GM10248 (cell line): Measurements from ENCODE around the gene IDI2.

Source experiments
- CTCF ChIA-PET: fragments of 300-600 bp; sonication (Branson Sonifier 250); formaldehyde crosslinking; extraction: SDS; loops from one replicate; lab custom pipeline; 2021; ENCODE audit warnings: antibody characterized with exemption; lab: Yijun Ruan, JAX
- POLR2A ChIA-PET: fragments of 350-650 bp; sonication (Branson Sonifier 250); formaldehyde crosslinking; extraction: SDS; loops from one replicate; lab custom pipeline; 2020; ENCODE audit warnings: antibody characterized with exemption; lab: Yijun Ruan, JAX
- DNase-seq: peaks from one replicate; pipeline ENCODE4 v3.0.0; 2012; ENCODE audit errors: extremely low spot score
- TF ChIP-seq, protein P1 (sequence below): IDR thresholded peaks from 2 replicates; pipeline ENCODE4 v1.5.1; 2012; ENCODE audit warnings: mild to moderate bottlenecking, low read depth; ENCODE audit errors: extremely low read depth, missing control alignments, control extremely low read depth

Gene IDI2

DNA sequence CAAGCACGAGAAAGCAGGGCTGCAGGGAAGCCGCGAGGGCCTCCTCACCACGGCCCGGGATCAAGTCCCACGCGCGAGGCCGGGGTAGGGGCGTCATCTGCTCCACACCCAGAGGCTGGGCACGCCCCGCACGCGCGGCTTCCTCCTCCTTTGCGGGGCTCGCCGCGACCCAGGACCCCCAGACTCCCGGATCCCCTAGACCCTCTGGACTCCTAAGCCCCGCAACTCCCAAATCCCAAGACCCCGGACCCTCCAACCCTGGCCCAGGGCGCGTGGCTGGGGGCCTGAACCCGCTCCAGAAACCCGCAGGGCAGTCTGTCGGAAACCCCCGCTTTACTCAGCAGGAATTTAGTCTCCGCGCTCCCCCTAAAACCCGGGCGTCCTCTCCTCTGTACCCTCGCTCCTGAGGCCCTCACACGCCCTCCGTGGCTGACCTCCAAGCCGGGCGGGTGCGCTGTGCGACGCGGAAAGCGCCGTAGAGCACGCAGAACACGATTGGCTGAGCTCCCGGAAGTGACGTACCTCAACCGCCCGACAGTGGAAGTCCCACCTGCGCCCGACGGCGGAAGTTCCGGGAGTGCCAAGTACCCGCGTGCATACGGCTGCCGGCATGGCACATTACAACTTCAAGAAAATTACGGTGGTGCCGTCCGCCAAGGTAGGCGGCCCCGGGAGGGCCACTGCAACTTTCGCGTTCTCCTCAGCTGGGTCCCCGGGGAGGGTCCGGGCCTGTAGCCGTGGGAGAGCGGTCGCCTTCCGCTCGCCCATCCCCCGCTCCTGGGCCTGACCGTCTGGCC, 37.6 kb downstream of the IDI2 start, which contains the start of gene GTPBP4:
GTPBP4 (plus strand) TSS at position 565 of the 797 bp plus-strand sequence; CDS start at position 611, 46 bp downstream.
- TF ChIP-seq, protein P1, sequence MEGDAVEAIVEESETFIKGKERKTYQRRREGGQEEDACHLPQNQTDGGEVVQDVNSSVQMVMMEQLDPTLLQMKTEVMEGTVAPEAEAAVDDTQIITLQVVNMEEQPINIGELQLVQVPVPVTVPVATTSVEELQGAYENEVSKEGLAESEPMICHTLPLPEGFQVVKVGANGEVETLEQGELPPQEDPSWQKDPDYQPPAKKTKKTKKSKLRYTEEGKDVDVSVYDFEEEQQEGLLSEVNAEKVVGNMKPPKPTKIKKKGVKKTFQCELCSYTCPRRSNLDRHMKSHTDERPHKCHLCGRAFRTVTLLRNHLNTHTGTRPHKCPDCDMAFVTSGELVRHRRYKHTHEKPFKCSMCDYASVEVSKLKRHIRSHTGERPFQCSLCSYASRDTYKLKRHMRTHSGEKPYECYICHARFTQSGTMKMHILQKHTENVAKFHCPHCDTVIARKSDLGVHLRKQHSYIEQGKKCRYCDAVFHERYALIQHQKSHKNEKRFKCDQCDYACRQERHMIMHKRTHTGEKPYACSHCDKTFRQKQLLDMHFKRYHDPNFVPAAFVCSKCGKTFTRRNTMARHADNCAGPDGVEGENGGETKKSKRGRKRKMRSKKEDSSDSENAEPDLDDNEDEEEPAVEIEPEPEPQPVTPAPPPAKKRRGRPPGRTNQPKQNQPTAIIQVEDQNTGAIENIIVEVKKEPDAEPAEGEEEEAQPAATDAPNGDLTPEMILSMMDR: peak; percentile 86
- POLR2A ChIA-PET: interaction anchor here (0.5 to 1.3 kb wide), 3 partner anchors 14 to 729 kb away, joined by 3 to 7 read pairs (median 5); no protein-coding TSS in a partner anchor
- CTCF ChIA-PET: interaction anchor here (0.7 to 3.0 kb wide), 8 partner anchors 9 to 94 kb away, joined by 3 to 11 read pairs (median 4); partner anchors contain the start of gene IDI1
- peak; percentile 100 for DNase-seq

DNA sequence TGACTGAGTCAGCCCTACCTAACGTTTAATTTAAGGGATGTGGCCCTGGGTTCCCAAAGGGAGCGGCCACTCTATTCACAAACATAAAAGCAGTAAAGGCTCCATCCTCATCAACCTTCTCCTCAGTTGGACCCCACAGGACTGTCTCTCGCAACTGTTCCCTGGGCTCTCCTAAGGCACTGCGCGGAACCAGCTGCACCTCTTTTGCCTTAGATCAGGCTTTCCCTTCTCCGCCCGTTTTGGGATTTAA, 38.1 kb downstream of the IDI2 start:
- POLR2A ChIA-PET: interaction anchor here (1.3 to 1.5 kb wide), 2 partner anchors 10 to 49 kb away, joined by 3 to 5 read pairs; no protein-coding TSS in a partner anchor
- no peak for DNase-seq
- TF ChIP-seq, protein P1: no peak
- CTCF ChIA-PET: interaction anchor here (0.7 to 3.0 kb wide), 6 partner anchors 11 to 51 kb away, joined by 3 to 11 read pairs (median 4); no protein-coding TSS in a partner anchor

DNA sequence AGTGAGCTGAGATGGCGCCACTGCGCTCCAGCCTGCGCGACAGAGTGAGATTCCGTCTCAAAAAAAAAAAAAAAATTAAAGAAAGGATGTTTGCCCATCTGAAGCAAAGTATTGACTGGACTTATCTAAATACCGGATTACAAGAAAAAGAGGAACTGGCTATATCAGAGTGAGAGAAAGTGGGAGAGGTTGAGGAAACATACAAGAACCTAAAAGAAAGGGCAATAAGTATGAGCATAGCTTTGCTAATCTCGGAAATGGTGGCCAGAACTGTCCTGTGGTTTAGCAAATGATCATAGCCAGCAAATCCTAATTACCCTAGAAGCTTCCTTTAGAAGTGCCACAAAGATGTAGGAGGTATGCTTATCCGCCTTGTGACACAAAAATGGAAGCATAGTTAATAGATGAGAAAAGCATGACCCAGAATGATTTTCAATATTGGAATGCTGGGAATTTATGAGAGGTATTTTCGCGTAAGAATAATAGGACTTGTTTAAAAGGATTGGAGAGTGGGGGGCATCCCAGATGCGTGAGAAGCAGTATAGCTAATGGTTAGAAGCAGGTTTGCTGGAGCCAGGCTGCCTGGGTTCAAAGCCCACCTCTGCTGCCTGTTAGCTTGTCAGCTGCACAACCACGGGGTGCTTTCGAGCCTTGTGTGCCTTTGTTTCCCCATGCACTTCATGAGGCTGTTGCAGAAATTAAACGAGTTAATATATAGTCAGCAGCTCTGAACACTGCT, 38.6 kb downstream of the IDI2 start:
- TF ChIP-seq, protein P1: no peak
- no peak for DNase-seq
- CTCF ChIA-PET: interaction anchor here (0.9 to 3.0 kb wide), 9 partner anchors 13 to 50 kb away, joined by 3 to 11 read pairs (median 4); no protein-coding TSS in a partner anchor
- POLR2A ChIA-PET: interaction anchor here (1.3 to 1.5 kb wide), 2 partner anchors 11 to 49 kb away, joined by 3 to 5 read pairs; no protein-coding TSS in a partner anchor

DNA sequence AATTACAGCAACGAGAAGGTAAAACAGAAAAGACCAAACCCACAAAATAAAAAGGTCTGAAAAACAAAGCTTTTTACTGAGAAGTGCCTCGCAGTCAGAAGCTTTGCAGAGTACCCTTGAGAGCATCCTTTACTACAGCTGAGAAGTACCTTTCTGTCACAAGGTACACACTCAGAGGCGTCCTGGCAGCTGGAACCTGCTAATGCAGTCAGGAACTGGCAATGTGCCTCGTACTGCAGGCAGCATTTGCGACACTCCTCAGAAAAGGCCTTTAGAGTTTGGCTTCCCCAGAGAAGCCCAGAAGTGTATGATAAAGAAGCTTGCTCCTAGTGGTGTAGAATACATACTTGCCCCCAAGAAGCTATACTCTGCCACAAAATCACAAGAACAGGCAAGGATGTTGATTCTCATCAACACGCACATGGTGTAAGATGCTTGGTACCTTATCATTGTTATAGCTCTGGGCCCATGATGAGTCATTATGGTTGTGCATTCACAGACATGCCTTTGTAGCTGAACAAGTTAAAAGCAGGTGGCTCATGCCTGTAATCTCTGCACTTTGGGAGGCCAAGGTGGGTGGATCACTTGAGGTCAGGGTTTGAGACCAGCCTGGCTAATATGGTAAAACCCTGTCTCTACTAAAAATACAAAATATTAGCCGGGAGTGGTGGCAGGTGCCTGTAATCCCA, 39.4 kb downstream of the IDI2 start:
- TF ChIP-seq, protein P1: no peak
- POLR2A ChIA-PET: interaction anchor here (1.3 to 1.5 kb wide), 2 partner anchors 12 to 50 kb away, joined by 3 to 5 read pairs; no protein-coding TSS in a partner anchor
- CTCF ChIA-PET: interaction anchor here (0.9 to 3.0 kb wide), 10 partner anchors 13 to 81 kb away, joined by 3 to 11 read pairs (median 4); no protein-coding TSS in a partner anchor
- DNase-seq: no peak

DNA sequence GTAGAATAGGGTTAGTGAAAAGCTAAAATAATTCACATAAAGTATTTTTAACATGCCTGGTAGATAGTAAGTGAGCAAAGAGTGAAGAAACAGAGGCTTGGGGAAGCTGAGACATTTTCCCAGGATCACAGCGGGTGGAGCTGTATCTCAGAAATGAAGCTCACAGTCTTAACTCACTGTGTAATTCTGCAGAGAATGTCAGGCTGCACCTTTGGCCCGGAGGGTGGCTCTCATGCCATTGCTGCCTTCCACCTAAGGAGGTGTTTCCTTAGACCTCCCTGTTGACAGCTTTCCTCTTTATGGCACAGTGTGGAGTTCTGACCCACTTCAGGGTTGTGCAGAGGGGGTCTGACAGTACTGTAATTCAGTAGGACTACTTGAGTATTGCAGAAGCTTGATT, 40.3 kb downstream of the IDI2 start:
- POLR2A ChIA-PET: no interaction called here
- CTCF ChIA-PET: interaction anchor here (1.3 to 2.0 kb wide), 4 partner anchors 12 to 80 kb away, joined by 3 to 7 read pairs (median 4); no protein-coding TSS in a partner anchor
- TF ChIP-seq, protein P1: no peak
- no peak for DNase-seq
